Body of pancreas (tissue), 4 donors: ENCODE results near the gene PARD6B.

Experiments
- CTCF ChIP-seq, 7 experiments: fragments of 450-650 bp in 4 of 7; fragments of 200-600 bp in 3 of 7; sonication (generic) in 3 of 7; IDR thresholded peaks; one replicate each; pipeline ENCODE4 v1.5.1; 2016 to 2019; ENCODE audit warnings: antibody characterized with exemption in 7 of 7
- POLR2A ChIP-seq, 3 donors: fragments of 450-650 bp; IDR thresholded peaks; one replicate each; pipeline ENCODE4 v1.6.1; 2016; ENCODE audit warnings: antibody characterized with exemption in 3 of 3, mild to moderate bottlenecking in 2 of 3

- TF ChIP-seq CTCF (IDR thresholded peaks at IDR 0.05) (no peak), POLR2A (IDR thresholded peaks at IDR 0.05) (no peak)
These were observed 14.3 kb downstream of the PARD6B start for GRCh38 chr20:50745634-50746137.
